ENCODE results near the gene ZNF839. TPM values are rescaled to one million over a fixed set of nuclear protein-coding genes. Genes with fewer than 3 reads are reported as not detected.

Gene ZNF839
- total and polyA plus RNA-seq, 2 experiments from 2014 or later, result 7.9 to 10.0 TPM

DNA sequence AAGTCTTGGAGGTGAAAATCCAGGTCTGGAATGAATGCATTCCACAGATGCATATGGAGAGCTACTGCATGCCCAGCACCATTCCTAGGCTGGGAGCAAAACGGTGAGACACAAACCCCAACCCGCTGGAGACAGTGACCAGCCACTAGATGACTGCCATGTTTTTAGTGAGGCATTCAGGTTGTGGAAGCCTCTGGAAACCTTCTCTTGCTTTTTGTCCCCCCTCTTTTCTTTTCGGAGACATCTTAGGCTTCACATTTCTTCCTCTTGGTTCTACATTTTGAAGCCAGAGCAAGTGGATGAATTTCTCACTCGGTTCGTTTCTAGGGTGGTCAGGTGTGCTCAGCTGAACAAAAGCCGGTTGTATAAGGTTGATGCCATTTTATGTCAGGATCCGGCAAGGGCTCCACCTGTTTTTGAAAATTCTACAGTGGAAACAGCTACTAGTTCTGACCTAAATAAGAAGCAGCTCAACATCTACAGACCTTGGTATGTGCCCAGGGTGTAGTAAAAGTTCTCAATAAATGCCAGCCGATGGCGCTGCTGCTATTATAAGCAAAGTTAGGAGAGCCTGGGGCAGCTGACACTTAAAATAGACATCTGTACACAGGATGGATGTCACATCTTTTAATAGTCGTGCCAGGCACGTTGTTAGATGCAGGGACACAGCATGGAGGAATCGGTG, 1.8 kb upstream of the ZNF839 start:
- peaks cover under 1% of the 10 kb centered on the region; the same call in 2 of the 3 replicates for H3K36me3 Mint-ChIP-seq (ENCODE audit: low read depth)
- no peak for TF ChIP-seq EZH2 (IDR thresholded peaks at IDR 0.05; ENCODE audit: low read depth, unreplicated experiment)
- TF ChIP-seq, protein P1, sequence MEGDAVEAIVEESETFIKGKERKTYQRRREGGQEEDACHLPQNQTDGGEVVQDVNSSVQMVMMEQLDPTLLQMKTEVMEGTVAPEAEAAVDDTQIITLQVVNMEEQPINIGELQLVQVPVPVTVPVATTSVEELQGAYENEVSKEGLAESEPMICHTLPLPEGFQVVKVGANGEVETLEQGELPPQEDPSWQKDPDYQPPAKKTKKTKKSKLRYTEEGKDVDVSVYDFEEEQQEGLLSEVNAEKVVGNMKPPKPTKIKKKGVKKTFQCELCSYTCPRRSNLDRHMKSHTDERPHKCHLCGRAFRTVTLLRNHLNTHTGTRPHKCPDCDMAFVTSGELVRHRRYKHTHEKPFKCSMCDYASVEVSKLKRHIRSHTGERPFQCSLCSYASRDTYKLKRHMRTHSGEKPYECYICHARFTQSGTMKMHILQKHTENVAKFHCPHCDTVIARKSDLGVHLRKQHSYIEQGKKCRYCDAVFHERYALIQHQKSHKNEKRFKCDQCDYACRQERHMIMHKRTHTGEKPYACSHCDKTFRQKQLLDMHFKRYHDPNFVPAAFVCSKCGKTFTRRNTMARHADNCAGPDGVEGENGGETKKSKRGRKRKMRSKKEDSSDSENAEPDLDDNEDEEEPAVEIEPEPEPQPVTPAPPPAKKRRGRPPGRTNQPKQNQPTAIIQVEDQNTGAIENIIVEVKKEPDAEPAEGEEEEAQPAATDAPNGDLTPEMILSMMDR (conservative IDR thresholded peaks at IDR 0.05; ENCODE audit: low read depth in 2 of 2), result peak in 1 of 2 experiments; percentile 48; a peak in 2 of 4 replicates
- H3K4me1 Mint-ChIP-seq, result peaks cover 26% of the 10 kb centered on the region
- H3K27me3 Mint-ChIP-seq (ENCODE audit: insufficient read depth, low read depth, poor library complexity), result peaks cover 43% of the 10 kb centered on the region
- Histone ChIP-seq H3K27me3 (ENCODE audit: insufficient read depth) (peaks cover 29% of the 10 kb centered on the region), H3K4me2 (peak overlapping the region; percentile 75), H3K79me2 (replicated peaks; ENCODE audit: insufficient read depth) (no peaks in the 10 kb centered on the region), H3K4me3 (peak overlapping the region; percentile 64), H3K36me3 (ENCODE audit: insufficient read depth) (no peaks in the 10 kb centered on the region), H3K4me1 (ENCODE audit: insufficient read depth) (peaks cover 27% of the 10 kb centered on the region), H3F3A (replicated peaks; ENCODE audit: low read depth) (peaks cover 21% of the 10 kb centered on the region), H3K27ac (ENCODE audit: low read depth) (peak overlapping the region; percentile 85), H4K20me1 (replicated peaks; ENCODE audit: insufficient read depth) (no peaks in the 10 kb centered on the region), H3K9me2 (ENCODE audit: insufficient read depth) (no peaks in the 10 kb centered on the region), H2AFZ (peak overlapping the region; percentile 80)
- peak overlapping the region; percentile 95 for H3K4me3 Mint-ChIP-seq
- peak overlapping the region; percentile 98 for H3K27ac Mint-ChIP-seq
- 0 out of 3 replicates have a peak, but pooled peaks cover 5% of the 10 kb centered on the region for H3K9me3 Mint-ChIP-seq
- peak; percentile 48 for DNase-seq (ENCODE audit: low spot score)
- no peak for ATAC-seq

DNA sequence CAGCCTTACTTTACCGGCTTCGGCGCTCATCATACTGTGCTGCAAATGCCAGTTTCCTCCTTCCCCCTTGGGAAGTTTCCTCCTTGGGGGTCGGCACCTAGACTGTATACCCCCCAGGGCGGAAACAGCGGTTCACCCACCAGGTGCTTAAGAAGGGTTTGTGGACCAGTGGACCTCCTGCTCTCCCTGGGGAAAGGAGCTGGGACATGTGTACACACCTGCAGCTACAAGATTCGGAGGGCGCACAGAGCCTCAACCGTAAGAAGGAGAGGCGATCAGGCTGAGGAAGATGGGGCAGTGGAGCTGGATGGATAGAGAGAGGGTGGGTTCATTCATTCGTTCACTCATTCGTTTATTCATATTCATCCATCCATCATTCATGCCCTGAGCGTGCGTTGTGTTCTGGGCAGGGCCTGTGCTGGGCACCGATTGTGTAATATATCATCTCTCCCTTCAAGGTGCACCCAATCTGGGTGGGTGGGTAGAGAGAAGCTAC, 717 bp upstream of the ZNF839 start:
- DNase-seq (ENCODE audit: low spot score), result no peak
- Histone ChIP-seq H3K4me3 (peak overlapping the region; percentile 62), H3K4me1 (ENCODE audit: insufficient read depth) (peaks cover 27% of the 10 kb centered on the region), H4K20me1 (replicated peaks; ENCODE audit: insufficient read depth) (no peaks in the 10 kb centered on the region), H3K79me2 (replicated peaks; ENCODE audit: insufficient read depth) (no peaks in the 10 kb centered on the region), H3K4me2 (peak overlapping the region; percentile 96), H3F3A (replicated peaks; ENCODE audit: low read depth) (peaks cover 27% of the 10 kb centered on the region), H3K27ac (ENCODE audit: low read depth) (0 out of 2 replicates have a peak overlapping the region, but pooled peaks have one; percentile 11), H3K36me3 (ENCODE audit: insufficient read depth) (no peaks in the 10 kb centered on the region), H3K9me2 (ENCODE audit: insufficient read depth) (no peaks in the 10 kb centered on the region), H2AFZ (peak overlapping the region; percentile 89; the same call in 1 of the 2 replicates), H3K27me3 (ENCODE audit: insufficient read depth) (peaks cover 20% of the 10 kb centered on the region)
- peaks cover 4% of the 10 kb centered on the region; the same call in 2 of the 3 replicates for H3K36me3 Mint-ChIP-seq (ENCODE audit: low read depth)
- ATAC-seq, result no peak
- H3K27ac Mint-ChIP-seq, result peak overlapping the region; percentile 97
- 0 out of 3 replicates have a peak, but pooled peaks cover 5% of the 10 kb centered on the region for H3K9me3 Mint-ChIP-seq
- peaks cover 32% of the 10 kb centered on the region for H3K27me3 Mint-ChIP-seq (ENCODE audit: insufficient read depth, low read depth, poor library complexity)
- peaks cover 28% of the 10 kb centered on the region for H3K4me1 Mint-ChIP-seq
- peak overlapping the region; percentile 95 for H3K4me3 Mint-ChIP-seq
- no peak for TF ChIP-seq POLR2AphosphoS5 (IDR thresholded peaks at IDR 0.05; ENCODE audit: low read depth)
- TF ChIP-seq, protein P1 (conservative IDR thresholded peaks at IDR 0.05; ENCODE audit: low read depth in 2 of 2), result no peak
- no peak for TF ChIP-seq EZH2phosphoT487 (IDR thresholded peaks at IDR 0.05; ENCODE audit: unreplicated experiment)
- no peak for TF ChIP-seq JUNB (IDR thresholded peaks at IDR 0.05; ENCODE audit: unreplicated experiment)
- TF ChIP-seq NANOG (IDR thresholded peaks at IDR 0.05; ENCODE audit: borderline replicate concordance), result no peak
- no peak for TF ChIP-seq ZNF114 (CRISPR knock-in tag; IDR thresholded peaks at IDR 0.05)
- no peak for TF ChIP-seq CREB1 (CRISPR knock-in tag; IDR thresholded peaks at IDR 0.05; ENCODE audit: low read depth)
- no peak for TF ChIP-seq ZNF331 (CRISPR knock-in tag; IDR thresholded peaks at IDR 0.05; ENCODE audit: low read depth)
- TF ChIP-seq, protein P2, sequence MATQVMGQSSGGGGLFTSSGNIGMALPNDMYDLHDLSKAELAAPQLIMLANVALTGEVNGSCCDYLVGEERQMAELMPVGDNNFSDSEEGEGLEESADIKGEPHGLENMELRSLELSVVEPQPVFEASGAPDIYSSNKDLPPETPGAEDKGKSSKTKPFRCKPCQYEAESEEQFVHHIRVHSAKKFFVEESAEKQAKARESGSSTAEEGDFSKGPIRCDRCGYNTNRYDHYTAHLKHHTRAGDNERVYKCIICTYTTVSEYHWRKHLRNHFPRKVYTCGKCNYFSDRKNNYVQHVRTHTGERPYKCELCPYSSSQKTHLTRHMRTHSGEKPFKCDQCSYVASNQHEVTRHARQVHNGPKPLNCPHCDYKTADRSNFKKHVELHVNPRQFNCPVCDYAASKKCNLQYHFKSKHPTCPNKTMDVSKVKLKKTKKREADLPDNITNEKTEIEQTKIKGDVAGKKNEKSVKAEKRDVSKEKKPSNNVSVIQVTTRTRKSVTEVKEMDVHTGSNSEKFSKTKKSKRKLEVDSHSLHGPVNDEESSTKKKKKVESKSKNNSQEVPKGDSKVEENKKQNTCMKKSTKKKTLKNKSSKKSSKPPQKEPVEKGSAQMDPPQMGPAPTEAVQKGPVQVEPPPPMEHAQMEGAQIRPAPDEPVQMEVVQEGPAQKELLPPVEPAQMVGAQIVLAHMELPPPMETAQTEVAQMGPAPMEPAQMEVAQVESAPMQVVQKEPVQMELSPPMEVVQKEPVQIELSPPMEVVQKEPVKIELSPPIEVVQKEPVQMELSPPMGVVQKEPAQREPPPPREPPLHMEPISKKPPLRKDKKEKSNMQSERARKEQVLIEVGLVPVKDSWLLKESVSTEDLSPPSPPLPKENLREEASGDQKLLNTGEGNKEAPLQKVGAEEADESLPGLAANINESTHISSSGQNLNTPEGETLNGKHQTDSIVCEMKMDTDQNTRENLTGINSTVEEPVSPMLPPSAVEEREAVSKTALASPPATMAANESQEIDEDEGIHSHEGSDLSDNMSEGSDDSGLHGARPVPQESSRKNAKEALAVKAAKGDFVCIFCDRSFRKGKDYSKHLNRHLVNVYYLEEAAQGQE (IDR thresholded peaks at IDR 0.05; ENCODE audit: unreplicated experiment), result no peak
- no peak for TF ChIP-seq EZH2 (IDR thresholded peaks at IDR 0.05; ENCODE audit: low read depth, unreplicated experiment)
- TF ChIP-seq STAT1 (IDR thresholded peaks at IDR 0.05; ENCODE audit: unreplicated experiment), result no peak

Data from GM23338 (cell line).